HUES6 (cell line): Measurements from ENCODE around the gene VARS2.
"Not testable (repeated sequence)": the region's sequence is repeated elsewhere in the genome, so short reads cannot be mapped to it uniquely, and the experiment has no call there.

ENCODE experiments used
- H3K27ac ChIP-seq: 2 replicates; pipeline ENCODE4 v1.7.0; 2013; ENCODE audit warnings: low read depth, mild to moderate bottlenecking, low read length, inconsistent platforms
- H3K27me3 ChIP-seq: 2 replicates; pipeline ENCODE4 v1.6.1; 2013; ENCODE audit warnings: low read length; ENCODE audit not compliant: control insufficient read depth, insufficient read depth
- H3K36me3 ChIP-seq: 2 replicates; pipeline ENCODE4 v1.6.1; 2013; ENCODE audit warnings: low read length; ENCODE audit not compliant: control insufficient read depth, insufficient read depth
- H3K4me1 ChIP-seq: 2 replicates; pipeline ENCODE4 v1.6.1; 2013; ENCODE audit warnings: low read length; ENCODE audit not compliant: control insufficient read depth, insufficient read depth
- H3K4me3 ChIP-seq: 2 replicates; pipeline ENCODE4 v1.5.1; 2013; ENCODE audit warnings: low read depth, low read length
- H3K9ac ChIP-seq: one replicate; pipeline ENCODE4 v1.6.1; 2013; ENCODE audit warnings: mild to moderate bottlenecking, low read length
- H3K9me3 ChIP-seq: 2 replicates; pipeline ENCODE4 v1.6.1; 2013; ENCODE audit warnings: low read depth, low read length; ENCODE audit not compliant: control insufficient read depth, insufficient read depth

Gene VARS2

DNA sequence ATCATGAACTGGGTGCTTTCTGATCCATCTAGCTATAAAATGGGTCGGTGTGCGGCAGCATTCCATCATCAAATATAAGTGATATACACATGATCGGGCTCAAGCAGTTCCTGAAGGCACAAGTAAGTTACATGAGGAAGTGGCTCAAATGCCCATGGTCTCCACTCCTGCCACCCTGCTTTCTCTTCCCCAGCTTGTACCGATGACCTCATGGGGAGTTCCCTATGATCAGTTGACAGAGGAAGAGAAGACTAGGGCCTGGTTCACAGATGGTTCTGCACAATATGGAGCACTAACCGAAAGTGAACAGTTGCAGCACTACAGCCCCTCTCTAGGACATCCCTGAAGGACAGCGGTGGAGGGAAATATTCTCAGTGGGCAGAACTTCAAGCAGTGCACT is 55.1 kb downstream of the VARS2 start:
- not testable (repeated sequence) for H3K4me3 ChIP-seq, H3K9ac ChIP-seq

GRCh38 chr6:30970946-30971345 is 56.9 kb downstream of the VARS2 start:
- Histone ChIP-seq H3K4me1 (no peaks in the 10 kb centered on the region), H3K36me3 (no peaks in the 10 kb centered on the region), H3K9ac (no peak overlapping the region), H3K27me3 (no peaks in the 10 kb centered on the region), H3K4me3 (no peak overlapping the region), H3K9me3 (no peaks in the 10 kb centered on the region), H3K27ac (no peak overlapping the region)

More for the DNA sequence above, 55.1 kb downstream of the VARS2 start:
- H3K4me1 ChIP-seq, H3K9me3 ChIP-seq, H3K36me3 ChIP-seq, H3K27me3 ChIP-seq, H3K27ac ChIP-seq: not testable (repeated sequence)

- Histone ChIP-seq H3K36me3 (no peaks in the 10 kb centered on the region), H3K4me1 (0 out of 2 replicates have a peak, but pooled peaks cover 4% of the 10 kb centered on the region), H3K9ac (no peak overlapping the region), H3K27ac (no peak overlapping the region), H3K9me3 (no peaks in the 10 kb centered on the region), H3K27me3 (no peaks in the 10 kb centered on the region), H3K4me3 (no peak overlapping the region)
Observed at GRCh38 chr6:30972816-30973215, 58.8 kb downstream of the VARS2 start.

DNA sequence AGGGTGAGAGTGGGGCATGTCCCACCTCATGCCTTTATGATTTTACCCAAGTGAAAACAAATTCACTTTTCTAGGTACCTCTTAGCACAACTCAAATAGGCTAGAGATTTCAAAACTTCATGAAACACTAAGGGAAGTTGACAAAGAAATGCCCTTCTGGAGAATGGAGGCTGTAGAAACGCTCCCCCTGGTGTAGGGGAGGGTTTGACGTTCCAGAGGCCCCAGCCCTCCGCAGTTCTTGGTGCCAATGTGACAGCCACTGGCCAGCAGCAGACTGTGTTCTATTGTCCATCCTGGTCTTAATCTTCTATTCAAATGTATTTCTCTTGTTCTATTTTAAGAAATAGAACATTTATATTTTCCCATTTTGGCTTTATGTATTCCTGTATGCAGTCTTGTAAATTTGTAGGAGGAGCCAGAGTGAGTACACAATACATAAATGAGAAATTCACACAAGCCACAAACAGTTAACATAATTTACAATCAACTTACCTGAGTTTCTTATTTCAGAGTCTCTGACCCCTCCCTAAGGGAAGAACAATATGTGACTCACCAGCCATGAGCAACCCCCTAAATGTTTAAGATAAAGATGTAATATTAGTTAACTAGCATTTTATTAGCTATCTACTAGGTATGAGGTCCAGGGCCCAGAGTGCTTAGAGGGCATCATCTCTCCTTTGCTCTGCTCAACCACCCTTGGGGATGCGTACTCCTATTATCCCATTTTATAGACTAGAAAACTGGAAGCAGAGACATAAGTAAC is 60.6 kb downstream of the VARS2 start:
- Histone ChIP-seq H3K27me3 (no peaks in the 10 kb centered on the region), H3K9ac (no peak overlapping the region), H3K27ac (no peak overlapping the region), H3K4me1 (0 out of 2 replicates have a peak, but pooled peaks cover 4% of the 10 kb centered on the region), H3K9me3 (no peaks in the 10 kb centered on the region), H3K36me3 (no peaks in the 10 kb centered on the region), H3K4me3 (no peak overlapping the region)
